ENCODE measurements around the gene SRSF8.

- TF ChIP-seq CTCF (IDR thresholded peaks at IDR 0.05; ENCODE audit: low read depth, low read length, poor library complexity, severe bottlenecking) (no peak), EZH2phosphoT487 (IDR thresholded peaks at IDR 0.05; ENCODE audit: borderline replicate concordance, low read length) (no peak)
Measured at GRCh38 chr11:95059046-95059445, 7.7 kb upstream of the SRSF8 start.

Data from DOHH2 (cell line).